PC-9 (cell line): Measurements from ENCODE around the gene TFRC. TPM values are rescaled to one million over a fixed set of nuclear protein-coding genes. Genes with fewer than 3 reads are reported as not detected.
"Not testable (repeated sequence)": the region's sequence is repeated elsewhere in the genome, so short reads cannot be mapped to it uniquely, and the experiment has no call there.

Source experiments
- BruUV-seq: library from RNA; stranded (reverse); fragments of 400-500 nt; replicated peaks from 2 replicates; lab custom pipeline; 2021; lab: Mats Ljungman, UMichigan
- CTCF ChIA-PET: fragments of 300-600 bp; sonication (Branson Sonifier 250); formaldehyde crosslinking; loops from one replicate; lab custom pipeline; 2022; ENCODE audit warnings: antibody characterized with exemption; lab: Charles Lee
- POLR2A ChIA-PET: fragments of 300-600 bp; sonication (Branson Sonifier 250); formaldehyde crosslinking; loops from one replicate; lab custom pipeline; 2022; ENCODE audit warnings: antibody characterized with exemption; ENCODE audit not compliant: unreplicated experiment; lab: Charles Lee
- DNase-seq, 2 experiments: peaks; one replicate each; pipeline versions ENCODE4 v3.0.0 to v3.0.0-alpha.2; 2015 to 2022; ENCODE audit warnings: mixed read lengths in 1 of 2
- H2AFZ ChIP-seq: fragments of 200-600 bp; sonication (generic); 2 replicates; pipeline ENCODE4 v1.8.1; 2017; ENCODE audit warnings: antibody characterized with exemption
- H3F3A ChIP-seq: fragments of 200-600 bp; sonication (generic); 2 replicates; pipeline ENCODE4 v1.8.1; 2017; ENCODE audit warnings: antibody characterized with exemption, mild to moderate bottlenecking, low read depth; ENCODE audit not compliant: insufficient read depth
- H3K27ac ChIP-seq: fragments of 200-600 bp; sonication (generic); 2 replicates; pipeline ENCODE4 v1.6.1; 2016; ENCODE audit warnings: mixed run types
- H3K27me3 ChIP-seq: fragments of 200-600 bp; sonication (generic); 2 replicates; pipeline ENCODE4 v1.6.1; 2016; ENCODE audit warnings: low read depth, mixed run types; ENCODE audit not compliant: insufficient read depth
- H3K36me3 ChIP-seq: fragments of 200-600 bp; sonication (generic); 2 replicates; pipeline ENCODE4 v1.6.1; 2016; ENCODE audit warnings: low read depth, mixed run types
- H3K4me1 ChIP-seq: fragments of 200-600 bp; sonication (generic); replicated peaks from 2 replicates; pipeline ENCODE4 v1.6.1; 2016; ENCODE audit warnings: mixed run types; ENCODE audit not compliant: insufficient read depth
- H3K4me2 ChIP-seq: fragments of 200-600 bp; sonication (generic); 2 replicates; pipeline ENCODE4 v1.6.1; 2017; ENCODE audit warnings: mixed run types
- H3K4me3 ChIP-seq: fragments of 200-600 bp; sonication (generic); 2 replicates; pipeline ENCODE4 v1.6.1; 2016; ENCODE audit warnings: mixed run types
- H3K79me2 ChIP-seq: fragments of 200-600 bp; sonication (generic); 2 replicates; pipeline ENCODE4 v1.6.1; 2017; ENCODE audit warnings: low read depth, mixed run types
- H3K9me2 ChIP-seq: fragments of 200-600 bp; sonication (generic); 2 replicates; pipeline ENCODE4 v1.8.1; 2017; ENCODE audit warnings: mild to moderate bottlenecking; ENCODE audit not compliant: insufficient read depth
- H3K9me3 ChIP-seq: fragments of 200-600 bp; sonication (generic); 2 replicates; pipeline ENCODE4 v1.8.1; 2016; ENCODE audit warnings: low read depth; ENCODE audit not compliant: insufficient read depth
- H4K20me1 ChIP-seq: fragments of 200-600 bp; sonication (generic); 2 replicates; pipeline ENCODE4 v1.8.1; 2017; ENCODE audit not compliant: insufficient read depth
- CTCF ChIP-seq: fragments of 200-600 bp; sonication (generic); conservative IDR thresholded peaks from 2 replicates; pipeline ENCODE4 v1.6.1; 2017; ENCODE audit warnings: mixed run types, antibody characterized with exemption, mild to moderate bottlenecking, moderate library complexity
- intact Hi-C: fragments of 100-400 bp; cut with micrococcal nuclease; formaldehyde crosslinking; loops from one replicate; pipeline ENCODE4 v1.10.0; 2022; ENCODE audit not compliant: unreplicated experiment
- total RNA-seq: library from RNA; stranded (reverse); gene quantifications from 2 replicates; pipeline ENCODE4 v1.2.3, GENCODE V29; 2021

TFRC gene
- total RNA-seq, 1 experiment from 2014 or later: 195 TPM

GRCh38 chr3:196108075-196108743 lies 26.3 kb upstream of the TFRC start:
- Histone ChIP-seq H3K4me1 (peaks cover 52% of the 10 kb centered on the region), H2AFZ (peak overlapping the region; percentile 57; the same call in 1 of the 2 replicates), H3K27me3 (no peaks in the 10 kb centered on the region), H3K9me3 (no peaks in the 10 kb centered on the region), H3K9me2 (no peaks in the 10 kb centered on the region), H3K36me3 (no peaks in the 10 kb centered on the region), H3K27ac (peak overlapping the region; percentile 94), H3F3A (peaks cover 56% of the 10 kb centered on the region), H3K4me3 (peak overlapping the region; percentile 36; the same call in 1 of the 2 replicates), H3K79me2 (no peaks in the 10 kb centered on the region), H4K20me1 (no peaks in the 10 kb centered on the region), H3K4me2 (peak overlapping the region; percentile 70)
- no peak; the same call in 1 of the 2 replicates for TF ChIP-seq CTCF
- intact Hi-C loops: loop anchor here (1.0 kb wide), 4 partner anchors 26 to 88 kb away; partner anchors contain the start of gene TFRC
- BruUV-seq: no TSS peak
- DNase-seq: peak; percentile 94 to 99
- ChIA-PET CTCF (interaction anchor here (0.5 to 1.3 kb wide), 6 partner anchors 15 to 88 kb away, joined by 3 to 9 read pairs (median 5); no protein-coding TSS in a partner anchor), POLR2A (interaction anchor here (0.5 to 1.3 kb wide), 11 partner anchors 19 to 411 kb away, joined by 3 to 11 read pairs (median 4); partner anchors contain the start of gene TNK2)

GRCh38 chr3:196104707-196105106 lies 22.8 kb upstream of the TFRC start:
- peaks cover 30% of the 10 kb centered on the region for H3K4me1 ChIP-seq
- H3F3A ChIP-seq: peaks cover 34% of the 10 kb centered on the region
- POLR2A ChIA-PET, H4K20me1 ChIP-seq, H3K36me3 ChIP-seq, H3K79me2 ChIP-seq, H3K9me2 ChIP-seq, intact Hi-C loops, H3K27me3 ChIP-seq, DNase-seq, H2AFZ ChIP-seq, H3K4me3 ChIP-seq, H3K9me3 ChIP-seq, BruUV-seq, H3K27ac ChIP-seq, H3K4me2 ChIP-seq: not testable (repeated sequence)
- CTCF ChIA-PET: interaction anchor here (0.6 to 0.7 kb wide), 2 partner anchors 34 to 545 kb away, joined by 7 to 8 read pairs; no protein-coding TSS in a partner anchor

GRCh38 chr3:196098365-196098980 lies 16.6 kb upstream of the TFRC start:
- not testable (repeated sequence) for H2AFZ ChIP-seq
- CTCF ChIA-PET: interaction anchor here (0.6 kb wide), 1 partner anchor 861 kb away, joined by 5 read pairs; no protein-coding TSS in a partner anchor

More at GRCh38 chr3:196098365-196098980, 16.6 kb upstream of the TFRC start:
- H4K20me1 ChIP-seq, H3K9me2 ChIP-seq, H3F3A ChIP-seq, H3K27me3 ChIP-seq, intact Hi-C loops, POLR2A ChIA-PET, H3K4me2 ChIP-seq, H3K79me2 ChIP-seq, DNase-seq, BruUV-seq, H3K4me1 ChIP-seq, H3K4me3 ChIP-seq, H3K9me3 ChIP-seq, H3K27ac ChIP-seq, H3K36me3 ChIP-seq: not testable (repeated sequence)
